Heart right ventricle (tissue), 16 donors: ENCODE data around the gene CBARP. TPM values are rescaled to one million over a fixed set of nuclear protein-coding genes. Genes with fewer than 3 reads are reported as not detected.
A peak's percentile ranks its signal among the peaks of the same experiment; 100 is the strongest.
"Not testable (repeated sequence)": the region's sequence is repeated elsewhere in the genome, so short reads cannot be mapped to it uniquely, and the experiment has no call there.

Experiments
- ATAC-seq, 8 donors: fragments of 200-7000 bp; cut with Tn5 transposase; one replicate each; pipeline ENCODE4 v1.9.1; 2020; ENCODE audit warnings: mild to moderate bottlenecking in 8 of 8, moderate library complexity in 8 of 8, moderate number of reproducible peaks in 1 of 8
- DNase-seq, 2 donors: peaks; one replicate each; pipeline ENCODE4 v3.0.0-alpha.2; 2020
- H3K27ac ChIP-seq, 10 donors: fragments of 200-600 bp; sonication (generic) in 2 of 10; one replicate each; pipeline versions ENCODE4 v1.5.0 to v1.8.0; 2020 to 2022; ENCODE audit warnings: mild to moderate bottlenecking in 3 of 10
- H3K27me3 ChIP-seq, 7 donors: fragments of 200-600 bp; one replicate each; pipeline ENCODE4 v1.8.0; 2021 to 2022; ENCODE audit warnings: mild to moderate bottlenecking in 2 of 7
- H3K36me3 ChIP-seq, 9 donors: fragments of 200-600 bp; sonication (generic) in 1 of 9; one replicate each; pipeline versions ENCODE4 v1.5.0 to v1.8.0; 2020 to 2022; ENCODE audit warnings: mild to moderate bottlenecking in 2 of 9
- H3K4me1 ChIP-seq, 9 donors: fragments of 200-600 bp; sonication (generic) in 1 of 9; one replicate each; pipeline versions ENCODE4 v1.5.0 to v1.8.0; 2020 to 2022; ENCODE audit warnings: mild to moderate bottlenecking in 4 of 9
- H3K4me3 ChIP-seq, 10 donors: fragments of 200-600 bp; sonication (generic) in 2 of 10; one replicate each; pipeline versions ENCODE4 v1.5.0 to v1.8.0; 2020 to 2022; ENCODE audit warnings: mild to moderate bottlenecking in 7 of 10, moderate library complexity in 2 of 10
- H3K9me3 ChIP-seq, 11 donors: fragments of 200-600 bp in 10 of 11; sonication (generic) in 2 of 11; one replicate each; pipeline versions ENCODE4 v1.5.0 to v1.8.0; 2013 to 2022; ENCODE audit warnings: mild to moderate bottlenecking in 2 of 11, control low read depth in 1 of 11, moderate library complexity in 1 of 11
- WGBS, 2 donors: extraction: QIAGEN DNeasy Blood & Tissue Kit; methylation state at CpG; one replicate each; pipeline ENCODE4 v1.1.7; 2013; ENCODE audit warnings: inconsistent platforms in 1 of 2; 5-methylcytosine and 5-hydroxymethylcytosine counted together
- intact Hi-C, 10 donors: fragments of 100-400 bp; cut with DNase I; formaldehyde crosslinking; loops; one replicate each; pipeline versions ENCODE4 v1.11.1 to v1.14.2; 2022
- polyA plus RNA-seq, 2 donors: library from polyadenylated mRNA; stranded (reverse); fragments of 200-250 nt; gene quantifications; one replicate each; pipeline ENCODE4 v1.2.3, GENCODE V29; 2013
- total RNA-seq, 10 donors: library from RNA; stranded (reverse); fragmentation: NEBNext Ultra II Directional in 3 of 10; extraction: Animal tissue kit (Norgen Biotek cat#: 25700) in 3 of 10; gene quantifications; one replicate each; pipeline versions ENCODE4 v1.2.1 to v1.2.4, GENCODE V29; 2021 to 2023
- TF ChIP-seq, protein P1 (sequence below), 9 donors: fragments of 200-600 bp; sonication (generic) in 2 of 9; IDR thresholded peaks; one replicate each; pipeline versions ENCODE4 v1.5.0 to v1.8.0; 2021 to 2022; ENCODE audit warnings: antibody characterized with exemption in 9 of 9, mild to moderate bottlenecking in 5 of 9, moderate library complexity in 1 of 9
- donor health status: Arrhythmogenic right ventricular cardiomyopathy.
- donor health status: ischemic (EF 13 %, LVEDD 7.1; RV severe dilation, severe dysfunction).
- donor health status: healthy with polysubstance abuse.
- donor health status: DM: no; HTN: yes; CAD: no.
- donor health status: DM: no; HTN: no; CAD: no.
- donor health status: ischemic (EF 25% LVEDD 6.9; RV normal size, moderate dysfunction).
- donor health status: ischemic (EF 25% LVEDD 5.7; RV mildly dilated, moderate dysfunction).
- donor health status: healthy.
- donor health status: DM: yes; HTN: yes; CAD: no.
- donor health status: Ischemic cardiomyopathy.
- donor health status: ischemic (EF 35%, LVEDD 5.7; RV mildly dilated, moderate dysfunction).
- donor health status: nonischemic (EF 11% LVEDD 7.7; RV severe dilation, severe dysfunction).
- donor health status: DM: yes; HTN: yes; CAD: no.
- donor health status: PGD.
- donor health status: ischemic (EF 29% LVEDD 5.4; RV normal size, mild dysfunction).
- donor health status: nonischemic (EF 23%, LVEDD 6.1; RV moderate dilation, normal function).

The CBARP gene
- total and polyA plus RNA-seq, 12 donors, result 0.73 to 2.2 (median 1.3) TPM

DNA sequence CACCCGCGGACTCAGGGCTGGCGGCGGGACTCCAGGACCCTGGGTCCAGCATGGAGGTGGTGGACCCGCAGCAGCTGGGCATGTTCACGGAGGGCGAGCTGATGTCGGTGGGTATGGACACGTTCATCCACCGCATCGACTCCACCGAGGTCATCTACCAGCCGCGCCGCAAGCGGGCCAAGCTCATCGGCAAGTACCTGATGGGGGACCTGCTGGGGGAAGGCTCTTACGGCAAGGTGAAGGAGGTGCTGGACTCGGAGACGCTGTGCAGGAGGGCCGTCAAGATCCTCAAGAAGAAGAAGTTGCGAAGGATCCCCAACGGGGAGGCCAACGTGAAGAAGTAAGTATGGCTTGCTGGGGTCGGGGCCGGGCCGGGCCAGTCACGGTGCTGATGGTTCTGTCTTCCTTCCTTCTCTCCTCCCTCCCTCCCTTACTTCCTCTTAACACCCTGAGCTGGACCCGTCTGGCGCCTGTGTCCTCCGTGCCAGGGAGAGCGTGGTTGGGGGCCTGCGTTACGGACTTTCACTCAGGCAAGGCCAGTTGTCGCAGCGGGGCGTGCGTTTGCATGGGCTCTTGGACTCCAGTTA, 30.8 kb downstream of the CBARP start:
- Histone ChIP-seq H3K4me3 (peak overlapping the region; percentile 69 to 94 (median 80)), H3K9me3 (no peaks in the 10 kb centered on the region), H3K27me3 (no peaks in the 10 kb centered on the region), H3K36me3 (peaks cover 0 to 14% (median 5%) of the 10 kb centered on the region in 9 donors), H3K4me1 (peaks cover 23 to 68% (median 56%) of the 10 kb centered on the region in 9 donors), H3K27ac (peak overlapping the region; percentile 62 to 96 (median 88))
- WGBS, 2 donors, result 2% methylated on average over 38 of the region's 38 CpGs
- ATAC-seq, result peak; percentile 0 to 27 (median 4)
- DNase-seq, result no peak
- TF ChIP-seq, protein P1, sequence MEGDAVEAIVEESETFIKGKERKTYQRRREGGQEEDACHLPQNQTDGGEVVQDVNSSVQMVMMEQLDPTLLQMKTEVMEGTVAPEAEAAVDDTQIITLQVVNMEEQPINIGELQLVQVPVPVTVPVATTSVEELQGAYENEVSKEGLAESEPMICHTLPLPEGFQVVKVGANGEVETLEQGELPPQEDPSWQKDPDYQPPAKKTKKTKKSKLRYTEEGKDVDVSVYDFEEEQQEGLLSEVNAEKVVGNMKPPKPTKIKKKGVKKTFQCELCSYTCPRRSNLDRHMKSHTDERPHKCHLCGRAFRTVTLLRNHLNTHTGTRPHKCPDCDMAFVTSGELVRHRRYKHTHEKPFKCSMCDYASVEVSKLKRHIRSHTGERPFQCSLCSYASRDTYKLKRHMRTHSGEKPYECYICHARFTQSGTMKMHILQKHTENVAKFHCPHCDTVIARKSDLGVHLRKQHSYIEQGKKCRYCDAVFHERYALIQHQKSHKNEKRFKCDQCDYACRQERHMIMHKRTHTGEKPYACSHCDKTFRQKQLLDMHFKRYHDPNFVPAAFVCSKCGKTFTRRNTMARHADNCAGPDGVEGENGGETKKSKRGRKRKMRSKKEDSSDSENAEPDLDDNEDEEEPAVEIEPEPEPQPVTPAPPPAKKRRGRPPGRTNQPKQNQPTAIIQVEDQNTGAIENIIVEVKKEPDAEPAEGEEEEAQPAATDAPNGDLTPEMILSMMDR (IDR thresholded peaks at IDR 0.05), result no peak
- intact Hi-C loops, result no loop called here

DNA sequence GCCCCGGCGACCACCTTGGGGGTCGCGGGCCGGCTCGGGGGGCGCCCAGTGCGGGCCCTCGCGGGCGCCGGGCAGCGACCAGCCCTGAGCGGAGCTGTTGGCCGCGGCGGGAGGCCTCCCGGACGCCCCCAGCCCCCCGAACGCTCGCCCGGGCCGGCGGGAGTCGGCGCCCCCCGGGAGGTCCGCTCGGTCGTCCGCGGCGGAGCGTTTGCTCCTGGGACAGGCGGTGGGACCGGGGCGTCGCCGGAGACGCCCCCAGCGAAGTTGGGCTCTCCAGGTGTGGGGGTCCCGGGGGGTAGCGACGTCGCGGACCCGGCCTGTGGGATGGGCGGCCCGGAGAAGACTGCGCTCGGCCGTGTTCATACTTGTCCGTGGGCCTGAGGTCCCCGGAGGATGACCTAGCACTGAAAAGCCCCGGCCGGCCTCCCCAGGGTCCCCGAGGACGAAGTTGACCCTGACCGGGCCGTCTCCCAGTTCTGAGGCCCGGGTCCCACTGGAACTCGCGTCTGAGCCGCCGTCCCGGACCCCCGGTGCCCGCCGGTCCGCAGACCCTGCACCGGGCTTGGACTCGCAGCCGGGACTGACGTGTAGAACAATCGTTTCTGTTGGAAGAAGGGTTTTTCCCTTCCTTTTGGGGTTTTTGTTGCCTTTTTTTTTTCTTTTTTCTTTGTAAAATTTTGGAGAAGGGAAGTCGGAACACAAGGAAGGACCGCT, 31.5 kb downstream of the CBARP start:
- ATAC-seq, result no peak
- Histone ChIP-seq H3K9me3 (no peaks in the 10 kb centered on the region), H3K4me1 (peaks cover 17 to 62% (median 49%) of the 10 kb centered on the region in 9 donors), H3K36me3 (peaks cover 0 to 14% (median 3%) of the 10 kb centered on the region in 9 donors), H3K4me3 (peak overlapping the region; percentile 69 to 94 (median 80)), H3K27ac (peak overlapping the region; percentile 62 to 96 (median 88)), H3K27me3 (no peaks in the 10 kb centered on the region)
- 1% methylated on average over 60 to 78 of the region's 78 CpGs for WGBS, 2 donors
- DNase-seq, result peak in 1 of 2 donors; percentile 10
- intact Hi-C loops, result no loop called here
- TF ChIP-seq, protein P1 (IDR thresholded peaks at IDR 0.05), result no peak

DNA sequence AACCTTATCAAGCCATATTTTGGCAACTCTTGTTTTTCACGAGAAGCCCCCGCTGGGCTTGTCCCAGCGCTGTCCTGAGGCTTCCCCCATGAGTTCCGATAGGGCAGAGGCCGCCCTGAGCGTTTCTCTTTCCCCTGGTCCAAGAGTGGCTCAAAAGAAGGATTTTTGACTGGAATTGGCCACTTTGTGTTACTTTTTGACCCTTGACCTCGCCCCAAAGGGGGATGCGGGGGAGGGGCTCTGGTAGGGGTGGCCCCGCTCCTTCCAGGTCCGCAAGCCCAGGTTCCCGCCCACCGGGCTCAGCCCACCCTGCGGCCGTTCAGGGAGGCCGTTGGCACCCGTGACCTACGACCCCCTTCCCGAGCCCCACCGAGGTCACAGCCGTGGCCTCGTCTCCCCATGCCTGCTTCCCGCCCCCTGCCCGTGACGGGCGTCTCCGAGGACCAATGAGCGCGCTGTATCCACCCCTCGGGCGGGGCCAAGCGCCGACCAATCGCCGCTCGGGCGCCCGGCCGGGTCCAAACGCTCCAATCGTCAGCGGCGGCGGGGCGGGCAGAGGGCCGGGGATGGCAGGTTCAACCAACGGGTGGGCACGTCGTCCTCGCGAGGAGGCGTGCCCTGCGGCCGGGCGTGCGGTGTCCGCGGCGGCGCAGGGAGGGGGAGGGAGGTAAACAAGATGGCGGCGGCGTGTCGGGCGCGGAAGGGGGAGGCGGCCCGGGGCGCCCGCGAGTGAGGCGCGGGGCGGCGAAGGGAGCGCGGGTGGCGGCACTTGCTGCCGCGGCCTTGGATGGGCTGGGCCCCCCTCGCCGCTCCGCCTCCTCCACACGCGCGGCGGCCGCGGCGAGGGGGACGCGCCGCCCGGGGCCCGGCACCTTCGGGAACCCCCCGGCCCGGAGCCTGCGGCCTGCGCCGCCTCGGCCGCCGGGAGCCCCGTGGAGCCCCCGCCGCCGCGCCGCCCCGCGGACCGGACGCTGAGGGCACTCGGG, 32.4 kb downstream of the CBARP start, which contains the start of gene STK11:
Gene STK11 (plus strand): TSS at position 665 of the 986 bp plus-strand sequence. CDS start 1,136 bp downstream, outside the sequence.
- ATAC-seq, result peak; percentile 91 to 95 (median 94)

DNA sequence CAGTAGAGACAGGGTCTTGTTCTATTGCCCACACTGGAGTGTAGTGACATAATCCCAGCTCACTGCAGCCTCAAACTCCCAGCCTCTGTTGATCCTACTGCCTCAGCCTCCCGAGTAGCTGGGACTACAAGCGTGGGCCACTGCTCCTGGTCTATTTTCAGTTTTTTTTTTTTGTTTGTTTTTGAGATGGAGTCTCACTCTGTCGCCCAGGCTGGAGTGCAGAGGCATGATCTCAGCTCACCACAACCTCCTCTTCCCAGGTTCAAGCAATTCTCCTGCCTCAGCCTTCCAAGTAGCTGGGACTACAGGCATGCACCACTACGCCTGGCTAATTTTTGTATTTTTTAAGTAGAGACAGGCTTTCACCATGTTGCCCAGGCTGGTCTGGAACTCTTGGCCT, 37.2 kb downstream of the CBARP start:
- WGBS, 2 donors, result 92 to 97% methylated on average over 4 of the region's 4 CpGs
- H3K27me3 ChIP-seq, intact Hi-C loops, ATAC-seq, DNase-seq, H3K4me3 ChIP-seq, H3K36me3 ChIP-seq, H3K9me3 ChIP-seq, H3K27ac ChIP-seq: not testable (repeated sequence)
- peaks cover 3 to 26% (median 5%) of the 10 kb centered on the region in 9 donors for H3K4me1 ChIP-seq

More for the DNA sequence above, 32.4 kb downstream of the CBARP start, which contains the start of gene STK11:
- Histone ChIP-seq H3K4me1 (peaks cover 17 to 57% (median 42%) of the 10 kb centered on the region in 9 donors), H3K27ac (peak within 1 kb of the TSS; percentile 62 to 96 (median 88)), H3K27me3 (no peaks in the 10 kb centered on the region), H3K9me3 (no peaks in the 10 kb centered on the region), H3K36me3 (peaks cover 0 to 9% (median 3%) of the 10 kb centered on the region in 9 donors), H3K4me3 (peak within 1 kb of the TSS; percentile 69 to 94 (median 80))
- intact Hi-C loops, result no loop called here
- DNase-seq, result peak; percentile 99 to 100
- TF ChIP-seq, protein P1 (IDR thresholded peaks at IDR 0.05), result no peak
- 3 to 4% methylated on average over 96 to 113 of the region's 114 CpGs for whole genome bisulfite sequencing, 2 donors
